Right lobe of liver (tissue), 4 donors: ENCODE data around the gene DLST.

Experiments used
- CTCF ChIP-seq, 4 donors: fragments of 200-600 bp in 3 of 4; fragments of 450-650 bp in 1 of 4; IDR thresholded peaks; one replicate each; pipeline versions ENCODE4 v1.5.1 to v1.8.0; 2016 to 2022; ENCODE audit warnings: antibody characterized with exemption in 4 of 4, mild to moderate bottlenecking in 2 of 4
- POLR2A ChIP-seq: fragments of 450-650 bp; IDR thresholded peaks from one replicate; pipeline ENCODE4 v1.6.1; 2017; ENCODE audit warnings: antibody characterized with exemption, mild to moderate bottlenecking
- donor health status: DM: no; HTN: no; CAD: no.
- donor health status: DM: no; HTN: no; CAD: no.
- donor health status: DM: no; HTN: yes; CAD: no.

GRCh38 chr14:74891870-74892269, 10.2 kb downstream of the DLST start:
- no peak for TF ChIP-seq CTCF (IDR thresholded peaks at IDR 0.05)
- TF ChIP-seq POLR2A, result no peak
